SU-DHL-6 (cell line): ENCODE results near the gene FBH1.

Source experiments
- H2AFZ ChIP-seq: fragments of 200-600 bp; sonication (generic); 2 replicates; pipeline ENCODE4 v1.6.1; 2014; ENCODE audit warnings: low read depth, mild to moderate bottlenecking, moderate library complexity, mixed read lengths, antibody characterized with exemption, low read length; ENCODE audit not compliant: severe bottlenecking
- H3F3A ChIP-seq: fragments of 200-600 bp; shearing (Covaris generic); 2 replicates; pipeline ENCODE4 v1.6.0; 2016; ENCODE audit warnings: antibody characterized with exemption, mild to moderate bottlenecking; ENCODE audit not compliant: insufficient read depth
- H3K27ac ChIP-seq: fragments of 200-600 bp; sonication (generic); 2 replicates; pipeline ENCODE4 v1.5.1; 2016; ENCODE audit warnings: low read depth, mild to moderate bottlenecking, low read length, moderate library complexity, mixed read lengths
- H3K27me3 ChIP-seq: fragments of 200-600 bp; sonication (generic), shearing (Covaris generic); 2 replicates; pipeline ENCODE4 v1.6.0; 2014; ENCODE audit warnings: mild to moderate bottlenecking, low read length
- H3K36me3 ChIP-seq: fragments of 200-600 bp; sonication (generic); 2 replicates; pipeline ENCODE4 v1.6.1; 2014; ENCODE audit warnings: mild to moderate bottlenecking, low read length, mixed read lengths
- H3K4me2 ChIP-seq: fragments of 300-600, 200-600 bp; shearing (Covaris generic), sonication (generic); 2 replicates; pipeline ENCODE4 v1.6.0; 2014; ENCODE audit warnings: low read length, low read depth, mild to moderate bottlenecking; ENCODE audit not compliant: poor library complexity, severe bottlenecking
- H3K4me3 ChIP-seq: fragments of 200-600 bp; sonication (generic); 2 replicates; pipeline ENCODE4 v1.5.1; 2014; ENCODE audit warnings: antibody characterized with exemption, low read length, mild to moderate bottlenecking, mixed read lengths; ENCODE audit not compliant: insufficient read depth, poor library complexity, severe bottlenecking
- H3K79me2 ChIP-seq: fragments of 200-600 bp; sonication (generic); 2 replicates; pipeline ENCODE4 v1.6.1; 2014; ENCODE audit warnings: mild to moderate bottlenecking, low read length, moderate library complexity; ENCODE audit not compliant: insufficient read depth
- H3K9ac ChIP-seq: fragments of 200-600 bp; sonication (generic); 2 replicates; pipeline ENCODE4 v1.7.0; 2014; ENCODE audit warnings: mild to moderate bottlenecking, low read length
- H3K9me2 ChIP-seq: fragments of 200-600 bp; sonication (generic); replicated peaks from 2 replicates; pipeline ENCODE4 v1.6.1; 2014; ENCODE audit warnings: low read length; ENCODE audit not compliant: insufficient read depth
- H3K9me3 ChIP-seq: fragments of 200-600 bp; sonication (generic); 2 replicates; pipeline ENCODE4 v1.6.1; 2014; ENCODE audit warnings: low read length, mixed read lengths; ENCODE audit not compliant: insufficient read depth
- H4K20me1 ChIP-seq: fragments of 200-600 bp; sonication (generic); 2 replicates; pipeline ENCODE4 v1.6.1; 2014; ENCODE audit warnings: low read depth, mild to moderate bottlenecking, antibody characterized with exemption, low read length, moderate library complexity, mixed read lengths
- EZH2phosphoT487 ChIP-seq: fragments of 200-600 bp; sonication (generic), shearing (Covaris generic); conservative IDR thresholded peaks from 2 replicates; pipeline ENCODE4 v1.6.1; 2018; ENCODE audit warnings: mild to moderate bottlenecking, antibody characterized with exemption, low read length, moderate library complexity, mixed read lengths
- TF ChIP-seq, protein P1 (sequence below): fragments of 200-600 bp; sonication (generic); IDR thresholded peaks from one replicate; pipeline ENCODE4 v1.5.1; 2017; ENCODE audit warnings: antibody characterized with exemption, mild to moderate bottlenecking, low read length, moderate library complexity; ENCODE audit not compliant: insufficient read depth, poor library complexity, severe bottlenecking

Gene FBH1

DNA sequence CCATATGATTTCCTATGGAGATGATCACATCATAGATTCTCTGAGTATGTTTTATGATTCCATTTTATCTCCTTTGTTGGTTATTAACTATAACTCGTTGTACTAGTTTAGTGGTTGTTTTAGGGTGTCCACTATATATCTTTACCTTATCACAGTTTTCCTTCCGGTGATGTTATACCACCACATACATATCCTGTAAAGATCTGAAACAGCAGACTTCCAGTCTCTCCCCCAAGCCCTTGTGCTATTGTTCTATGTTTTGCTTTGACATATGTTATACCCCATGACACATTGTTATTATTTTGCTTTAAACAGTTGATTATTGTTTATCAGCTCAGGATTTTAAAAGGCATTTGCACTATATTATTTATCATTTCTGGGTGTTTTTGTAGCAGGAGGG lies 80.0 kb downstream of the FBH1 start:
- Histone ChIP-seq H3K4me3 (no peak overlapping the region), H3F3A (no peaks in the 10 kb centered on the region), H3K4me2 (no peak overlapping the region), H3K9me2 (no peaks in the 10 kb centered on the region), H3K79me2 (no peaks in the 10 kb centered on the region), H3K27ac (no peak overlapping the region), H3K9ac (no peak overlapping the region), H3K36me3 (no peaks in the 10 kb centered on the region), H4K20me1 (no peaks in the 10 kb centered on the region), H2AFZ (no peak overlapping the region), H3K9me3 (no peaks in the 10 kb centered on the region), H3K27me3 (no peaks in the 10 kb centered on the region)
- TF ChIP-seq, protein P1, sequence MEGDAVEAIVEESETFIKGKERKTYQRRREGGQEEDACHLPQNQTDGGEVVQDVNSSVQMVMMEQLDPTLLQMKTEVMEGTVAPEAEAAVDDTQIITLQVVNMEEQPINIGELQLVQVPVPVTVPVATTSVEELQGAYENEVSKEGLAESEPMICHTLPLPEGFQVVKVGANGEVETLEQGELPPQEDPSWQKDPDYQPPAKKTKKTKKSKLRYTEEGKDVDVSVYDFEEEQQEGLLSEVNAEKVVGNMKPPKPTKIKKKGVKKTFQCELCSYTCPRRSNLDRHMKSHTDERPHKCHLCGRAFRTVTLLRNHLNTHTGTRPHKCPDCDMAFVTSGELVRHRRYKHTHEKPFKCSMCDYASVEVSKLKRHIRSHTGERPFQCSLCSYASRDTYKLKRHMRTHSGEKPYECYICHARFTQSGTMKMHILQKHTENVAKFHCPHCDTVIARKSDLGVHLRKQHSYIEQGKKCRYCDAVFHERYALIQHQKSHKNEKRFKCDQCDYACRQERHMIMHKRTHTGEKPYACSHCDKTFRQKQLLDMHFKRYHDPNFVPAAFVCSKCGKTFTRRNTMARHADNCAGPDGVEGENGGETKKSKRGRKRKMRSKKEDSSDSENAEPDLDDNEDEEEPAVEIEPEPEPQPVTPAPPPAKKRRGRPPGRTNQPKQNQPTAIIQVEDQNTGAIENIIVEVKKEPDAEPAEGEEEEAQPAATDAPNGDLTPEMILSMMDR, result no peak
- TF ChIP-seq EZH2phosphoT487, result no peak

- TF ChIP-seq, protein P1, result no peak
- TF ChIP-seq EZH2phosphoT487, result no peak
- H3K27ac ChIP-seq, result no peak overlapping the region
- no peaks in the 10 kb centered on the region for H3K9me2 ChIP-seq
- no peak overlapping the region for H3K9ac ChIP-seq
- H3K4me3 ChIP-seq, result no peak overlapping the region
- no peaks in the 10 kb centered on the region for H3K79me2 ChIP-seq
- H4K20me1 ChIP-seq, result no peaks in the 10 kb centered on the region
- H3K36me3 ChIP-seq, result no peaks in the 10 kb centered on the region
- H2AFZ ChIP-seq, result no peak overlapping the region
- H3F3A ChIP-seq, result no peaks in the 10 kb centered on the region
- no peak overlapping the region for H3K4me2 ChIP-seq
- H3K27me3 ChIP-seq, result no peaks in the 10 kb centered on the region
- H3K9me3 ChIP-seq, result no peaks in the 10 kb centered on the region
Observed at GRCh38 chr10:5970527-5970926, 80.5 kb downstream of the FBH1 start.

GRCh38 chr10:5971315-5971832 lies 81.3 kb downstream of the FBH1 start:
- Histone ChIP-seq H3K9me2 (no peaks in the 10 kb centered on the region), H2AFZ (no peak overlapping the region), H4K20me1 (no peaks in the 10 kb centered on the region), H3K27ac (no peak overlapping the region), H3K4me3 (no peak overlapping the region), H3K36me3 (no peaks in the 10 kb centered on the region), H3K4me2 (no peak overlapping the region), H3F3A (no peaks in the 10 kb centered on the region), H3K27me3 (no peaks in the 10 kb centered on the region), H3K9me3 (no peaks in the 10 kb centered on the region), H3K9ac (no peak overlapping the region), H3K79me2 (no peaks in the 10 kb centered on the region)
- TF ChIP-seq, protein P1, result no peak
